Kidney epithelial cell (primary cell): Measurements from ENCODE around the gene LAYN. TPM values are rescaled to one million over a fixed set of nuclear protein-coding genes. Genes with fewer than 3 reads are reported as not detected.

Source experiments
- DNase-seq: peaks from one replicate; pipeline ENCODE4 v3.0.0-alpha.2; 2010; ENCODE audit warnings: low read depth
- H3K27me3 ChIP-seq: 2 replicates; pipeline ENCODE4 v1.6.0; 2011; ENCODE audit warnings: low read length; ENCODE audit not compliant: control insufficient read depth, insufficient read depth
- H3K36me3 ChIP-seq: 2 replicates; pipeline ENCODE4 v1.5.1; 2011; ENCODE audit warnings: low read length; ENCODE audit not compliant: control insufficient read depth, insufficient read depth
- H3K4me3 ChIP-seq: 2 replicates; pipeline ENCODE4 v1.5.1; 2011; ENCODE audit warnings: low read depth, mild to moderate bottlenecking, control low read depth, low read length
- total RNA-seq: library from RNA; depleted of rRNA; stranded (reverse); fragments of >200 nt; gene quantifications from 2 replicates; pipeline ENCODE4 v1.2.3, GENCODE V29; 2015
- TF ChIP-seq, protein P1 (sequence below): IDR thresholded peaks from 2 replicates; pipeline ENCODE4 v1.5.1; 2011; ENCODE audit warnings: mild to moderate bottlenecking, moderate library complexity, low read length, control low read depth, inconsistent platforms; ENCODE audit not compliant: insufficient read depth, poor library complexity, severe bottlenecking

Gene LAYN
- total RNA-seq, 1 donor from 2014 or later = 29.1 TPM

DNA sequence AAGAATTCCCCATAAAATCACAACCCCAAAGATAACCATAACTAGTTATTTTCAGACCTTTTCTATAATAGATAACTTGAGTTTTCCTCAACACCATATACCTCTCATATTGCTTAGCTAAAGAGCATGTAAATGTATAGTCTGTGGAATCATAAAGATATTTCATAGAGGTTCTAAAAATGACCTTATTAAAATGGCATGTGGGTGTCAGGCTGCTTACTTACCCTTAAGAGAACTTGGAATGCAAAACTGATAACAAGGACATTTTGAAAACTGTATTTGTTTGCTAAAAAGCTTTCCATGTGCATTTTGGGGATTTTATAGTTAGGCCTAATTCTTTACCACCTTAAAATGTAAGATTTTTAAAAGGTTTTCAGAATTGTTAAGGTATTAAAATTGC is 66.5 kb downstream of the LAYN start:
- TF ChIP-seq, protein P1, sequence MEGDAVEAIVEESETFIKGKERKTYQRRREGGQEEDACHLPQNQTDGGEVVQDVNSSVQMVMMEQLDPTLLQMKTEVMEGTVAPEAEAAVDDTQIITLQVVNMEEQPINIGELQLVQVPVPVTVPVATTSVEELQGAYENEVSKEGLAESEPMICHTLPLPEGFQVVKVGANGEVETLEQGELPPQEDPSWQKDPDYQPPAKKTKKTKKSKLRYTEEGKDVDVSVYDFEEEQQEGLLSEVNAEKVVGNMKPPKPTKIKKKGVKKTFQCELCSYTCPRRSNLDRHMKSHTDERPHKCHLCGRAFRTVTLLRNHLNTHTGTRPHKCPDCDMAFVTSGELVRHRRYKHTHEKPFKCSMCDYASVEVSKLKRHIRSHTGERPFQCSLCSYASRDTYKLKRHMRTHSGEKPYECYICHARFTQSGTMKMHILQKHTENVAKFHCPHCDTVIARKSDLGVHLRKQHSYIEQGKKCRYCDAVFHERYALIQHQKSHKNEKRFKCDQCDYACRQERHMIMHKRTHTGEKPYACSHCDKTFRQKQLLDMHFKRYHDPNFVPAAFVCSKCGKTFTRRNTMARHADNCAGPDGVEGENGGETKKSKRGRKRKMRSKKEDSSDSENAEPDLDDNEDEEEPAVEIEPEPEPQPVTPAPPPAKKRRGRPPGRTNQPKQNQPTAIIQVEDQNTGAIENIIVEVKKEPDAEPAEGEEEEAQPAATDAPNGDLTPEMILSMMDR = no peak
- no peaks in the 10 kb centered on the region for H3K36me3 ChIP-seq
- no peak overlapping the region for H3K4me3 ChIP-seq
- no peak for DNase-seq
- H3K27me3 ChIP-seq = no peaks in the 10 kb centered on the region

DNA sequence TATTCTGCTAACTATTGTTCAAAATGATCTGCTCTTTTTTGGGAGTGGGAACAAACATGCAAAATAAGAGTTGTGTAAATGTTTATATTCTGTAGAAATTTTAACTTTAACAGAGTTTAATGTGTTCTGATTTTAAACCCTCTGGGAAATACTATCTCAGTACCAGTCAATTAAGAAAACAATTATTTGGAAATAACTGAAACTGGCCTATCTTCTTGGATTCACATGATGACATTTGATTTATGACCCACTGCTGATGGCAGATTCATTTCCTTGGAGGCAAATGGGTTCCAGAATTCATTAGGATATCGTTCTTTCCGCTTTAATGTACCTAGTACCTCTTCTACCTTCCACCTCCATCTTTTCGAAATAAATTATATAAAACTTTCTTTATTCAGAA is 67.2 kb downstream of the LAYN start:
- H3K36me3 ChIP-seq = no peaks in the 10 kb centered on the region
- no peak overlapping the region for H3K4me3 ChIP-seq
- no peak for DNase-seq
- H3K27me3 ChIP-seq = no peaks in the 10 kb centered on the region
- TF ChIP-seq, protein P1 = no peak

Other genes with a start within 250 kb of the LAYN start
- 0.25 TPM in 1 of 2 replicates, not detected in the other for gene POU2AF3, start 242.2 kb upstream of the LAYN start, total RNA-seq
- gene POU2AF1, start 161.4 kb upstream of the LAYN start, total RNA-seq = not detected in 2 replicates
- 0.08 TPM in 1 of 2 replicates, not detected in the other for gene BTG4, start 28.3 kb upstream of the LAYN start, total RNA-seq
- gene HOATZ, start 25.9 kb upstream of the LAYN start, total RNA-seq = not detected in 2 replicates
- 10.1 and 12.0 TPM in 2 replicates for gene SIK2, start 61.7 kb downstream of the LAYN start, total RNA-seq
- gene PPP2R1B, start 225.7 kb downstream of the LAYN start, total RNA-seq = 27.9 and 34.5 TPM in 2 replicates